Left renal cortex interstitium (tissue), 4 donors: ENCODE data around the gene CANT1. TPM values are rescaled to one million over a fixed set of nuclear protein-coding genes. Genes with fewer than 3 reads are reported as not detected.

Experiments used
- DNase-seq, 4 donors: peaks; one replicate each; pipeline ENCODE4 v3.0.0-alpha.2; 2013; ENCODE audit warnings: low read depth in 4 of 4, low spot score in 2 of 4, missing footprints in 1 of 4
- polyA plus RNA-seq, 4 donors: library from polyadenylated mRNA; unstranded; fragments of 120-200 nt; gene quantifications; one replicate each; pipeline ENCODE4 v1.2.1, GENCODE V29; 2013; ENCODE audit not compliant: insufficient read length in 4 of 4

CANT1 gene
- polyA plus RNA-seq, 4 donors = 41.4 to 55.1 (median 47.4) TPM

GRCh38 chr17:78998311-78999055 is 11.1 kb downstream of the CANT1 start:
- DNase-seq = no peak

GRCh38 chr17:78997881-78998280 is 11.7 kb downstream of the CANT1 start:
- no peak for DNase-seq

GRCh38 chr17:78997231-78997741 is 12.3 kb downstream of the CANT1 start:
- no peak for DNase-seq

- no peak for DNase-seq
Observed at GRCh38 chr17:78996781-78997201, 12.8 kb downstream of the CANT1 start.

DNA sequence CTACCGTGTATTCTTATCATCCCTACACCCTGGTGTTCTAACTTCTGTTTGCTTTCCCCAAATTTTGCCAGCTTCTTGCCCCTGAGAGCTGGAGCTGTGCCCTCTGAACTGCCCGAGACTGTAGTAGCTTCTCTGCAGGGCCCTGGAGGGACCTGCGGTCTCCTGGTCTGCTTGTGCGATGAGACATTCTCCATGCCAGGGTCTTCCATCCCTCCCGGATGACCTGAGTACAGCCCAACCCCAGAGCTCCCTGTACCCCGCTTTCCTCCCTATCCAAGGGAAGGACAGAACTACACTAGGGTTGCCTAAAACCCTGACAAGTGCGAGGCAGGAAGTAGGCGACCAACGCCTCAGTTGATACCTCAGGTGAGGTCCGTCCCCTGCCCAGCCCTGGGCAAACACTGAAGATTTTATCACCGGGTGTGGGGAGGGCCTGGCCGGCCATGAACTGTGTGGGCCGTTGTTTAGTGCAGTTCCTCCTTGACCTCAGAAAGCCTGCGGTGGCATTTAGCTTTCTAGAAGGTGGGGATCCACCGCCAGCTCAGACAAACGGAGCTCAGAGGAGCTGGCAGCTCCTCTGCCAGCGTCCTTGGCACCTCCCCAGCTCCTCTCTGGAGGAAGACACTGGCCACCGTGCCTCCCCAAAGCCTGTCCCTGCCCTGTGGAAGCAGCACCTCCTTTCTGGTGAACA is 13.7 kb downstream of the CANT1 start:
- no peak for DNase-seq

DNA sequence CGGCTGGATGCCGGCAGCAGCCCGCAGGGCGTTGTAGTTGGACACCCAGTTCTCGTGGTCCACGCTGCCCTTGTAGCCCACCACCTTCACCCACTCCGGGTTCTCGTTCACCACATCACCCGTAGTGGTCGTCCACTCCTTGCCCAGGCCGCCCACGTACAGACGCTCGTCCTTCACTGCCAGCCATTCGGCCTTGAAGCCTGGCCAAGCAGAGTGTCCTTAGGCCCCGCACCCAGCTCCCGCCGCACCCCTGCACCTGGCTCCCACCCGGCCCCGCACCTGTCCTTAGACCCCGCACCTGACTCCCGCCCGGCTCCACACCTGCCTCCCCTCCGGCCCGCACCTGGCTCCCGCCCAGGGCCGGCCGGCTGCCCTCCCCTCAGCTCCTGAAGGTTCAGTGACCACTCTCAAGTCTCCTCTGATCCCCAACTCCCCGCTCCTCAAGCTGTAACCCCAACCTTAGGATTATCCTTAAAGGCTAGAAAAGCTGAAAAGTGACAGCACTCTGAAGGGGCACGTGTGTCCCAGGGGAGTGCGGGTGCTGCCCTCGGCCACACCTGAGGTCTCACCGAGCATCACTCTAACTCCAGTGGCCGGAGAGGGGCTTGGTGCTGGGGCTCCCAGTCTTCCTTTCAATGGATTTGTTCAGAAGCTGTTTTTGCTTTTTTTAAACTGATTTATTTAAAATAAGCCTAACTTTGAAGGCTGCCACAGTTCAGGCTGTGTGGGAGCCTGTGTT is 14.4 kb downstream of the CANT1 start:
- no peak for DNase-seq

DNA sequence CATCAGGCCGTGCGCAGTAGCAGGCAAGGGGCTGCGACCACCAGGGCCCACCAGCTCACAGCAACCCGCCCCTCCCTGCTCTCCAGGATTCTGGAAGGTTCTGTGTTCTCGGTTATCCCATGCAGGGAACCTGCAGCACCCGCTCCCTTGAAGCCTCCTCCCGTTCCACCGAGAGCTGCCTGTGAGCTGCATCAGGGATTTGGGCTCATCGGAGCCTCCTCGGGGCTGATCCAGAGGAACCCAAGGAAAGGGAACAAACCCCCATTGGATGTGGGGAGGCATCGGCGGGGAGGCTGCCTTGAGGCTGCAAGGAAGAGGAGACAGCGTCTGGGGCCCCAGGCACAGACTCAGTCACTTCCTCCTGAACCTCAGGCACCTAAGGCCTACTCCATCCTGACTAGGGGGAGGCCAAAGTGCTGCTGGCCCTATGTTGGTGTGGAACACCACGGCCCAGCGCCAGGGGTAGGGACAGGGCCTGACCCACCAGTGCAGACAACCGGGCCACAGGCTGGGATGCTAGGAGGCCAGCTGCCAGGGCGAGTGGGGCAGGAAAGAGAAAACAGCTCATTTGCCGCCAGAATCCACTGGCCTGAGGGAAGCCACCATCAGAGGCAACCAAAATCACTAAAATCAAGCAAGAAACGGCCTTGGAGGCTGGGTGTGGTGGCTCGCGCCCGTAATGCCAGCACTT is 15.4 kb downstream of the CANT1 start:
- DNase-seq = no peak

- no peak for DNase-seq
Observed at GRCh38 chr17:78993241-78993956, 16.2 kb downstream of the CANT1 start.

- DNase-seq = no peak
Observed at GRCh38 chr17:78992542-78993212, 16.9 kb downstream of the CANT1 start.

- DNase-seq = no peak
Observed at GRCh38 chr17:78991906-78992532, 17.5 kb downstream of the CANT1 start.

GRCh38 chr17:78991017-78991738 is 18.4 kb downstream of the CANT1 start:
- no peak for DNase-seq

GRCh38 chr17:78990349-78991016 is 19.1 kb downstream of the CANT1 start:
- DNase-seq = no peak

GRCh38 chr17:78988152-78988551 is 21.4 kb downstream of the CANT1 start:
- DNase-seq = no peak

GRCh38 chr17:78986649-78987328 is 22.8 kb downstream of the CANT1 start:
- DNase-seq = no peak

DNA sequence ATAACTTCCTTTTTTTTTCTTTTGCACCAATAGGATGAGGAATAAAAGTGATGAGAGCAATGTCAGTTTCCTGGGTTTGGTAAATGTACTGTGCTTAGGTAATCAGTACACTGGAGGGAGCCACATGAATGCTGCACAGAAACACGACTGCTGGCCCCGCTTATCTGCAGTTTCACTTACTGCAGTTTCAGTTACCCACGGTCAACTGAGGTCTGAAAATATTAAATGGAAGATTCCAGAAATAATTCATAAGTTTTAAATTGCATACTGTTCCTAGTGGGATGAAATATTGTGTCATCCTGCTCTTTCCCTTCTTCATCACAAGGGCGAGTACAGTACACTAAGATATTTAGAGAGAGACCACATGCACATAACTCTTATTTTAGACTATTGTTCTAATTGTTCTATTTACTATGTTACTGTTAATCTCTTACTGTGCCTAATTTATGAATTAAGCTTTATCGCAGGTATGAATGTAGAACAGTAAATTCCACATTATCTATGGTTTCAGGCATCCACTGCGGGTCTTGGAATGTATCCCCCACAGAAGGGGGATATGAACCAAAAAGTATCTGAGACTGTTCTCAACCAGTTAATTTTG is 23.4 kb downstream of the CANT1 start:
- DNase-seq = no peak

GRCh38 chr17:78985395-78985794 is 24.2 kb downstream of the CANT1 start:
- DNase-seq = no peak
